ENCODE data around the gene ZCCHC14.

The ZCCHC14 gene

GRCh38 chr16:87360862-87361610 is 131.8 kb downstream of the ZCCHC14 start:
- Histone ChIP-seq H3K27me3 (ENCODE audit: insufficient read depth, poor library complexity, severe bottlenecking) (no peaks in the 10 kb centered on the region), H3K4me3 (replicated peaks; ENCODE audit: insufficient read depth, low read length) (no peak overlapping the region), H3K27ac (replicated peaks) (no peak overlapping the region)
- TF ChIP-seq SPI1 (IDR thresholded peaks at IDR 0.05; ENCODE audit: borderline replicate concordance, low read depth), result no peak
- no peak for TF ChIP-seq CTCF (IDR thresholded peaks at IDR 0.05; ENCODE audit: insufficient read depth, low read length)
- no peak for TF ChIP-seq POLR2AphosphoS5 (IDR thresholded peaks at IDR 0.05; ENCODE audit: low read depth)
- no peak for TF ChIP-seq GABPA (IDR thresholded peaks at IDR 0.05; ENCODE audit: low read depth)
- TF ChIP-seq REST (IDR thresholded peaks at IDR 0.05; ENCODE audit: insufficient replicate concordance, low read depth), result no peak
- DNase-seq (ENCODE audit: low read depth in 1 of 2, low spot score in 1 of 2), result no peak

- H3K27me3 ChIP-seq (ENCODE audit: insufficient read depth, poor library complexity, severe bottlenecking), result no peaks in the 10 kb centered on the region
- no peak for DNase-seq (ENCODE audit: low read depth in 1 of 2, low spot score in 1 of 2)
- H3K4me3 ChIP-seq (replicated peaks; ENCODE audit: insufficient read depth, low read length), result no peak overlapping the region
- H3K27ac ChIP-seq (replicated peaks), result no peak overlapping the region
- TF ChIP-seq POLR2AphosphoS5 (IDR thresholded peaks at IDR 0.05; ENCODE audit: low read depth), result no peak
Observed at GRCh38 chr16:87359121-87359520, 133.7 kb downstream of the ZCCHC14 start.

GRCh38 chr16:87358696-87359095 is 134.1 kb downstream of the ZCCHC14 start:
- H3K27me3 ChIP-seq (ENCODE audit: insufficient read depth, poor library complexity, severe bottlenecking), result no peaks in the 10 kb centered on the region
- TF ChIP-seq CTCF (IDR thresholded peaks at IDR 0.05; ENCODE audit: insufficient read depth, low read length) (no peak), GABPA (IDR thresholded peaks at IDR 0.05; ENCODE audit: low read depth) (no peak), REST (IDR thresholded peaks at IDR 0.05; ENCODE audit: insufficient replicate concordance, low read depth) (no peak), POLR2AphosphoS5 (IDR thresholded peaks at IDR 0.05; ENCODE audit: low read depth) (no peak), SPI1 (IDR thresholded peaks at IDR 0.05; ENCODE audit: borderline replicate concordance, low read depth) (no peak)
- no peak overlapping the region for H3K27ac ChIP-seq (replicated peaks)
- H3K4me3 ChIP-seq (replicated peaks; ENCODE audit: insufficient read depth, low read length), result no peak overlapping the region
- no peak for DNase-seq (ENCODE audit: low read depth in 1 of 2, low spot score in 1 of 2)

GRCh38 chr16:87358250-87358649 is 134.6 kb downstream of the ZCCHC14 start:
- no peak for DNase-seq (ENCODE audit: low read depth in 1 of 2, low spot score in 1 of 2)
- H3K4me3 ChIP-seq (replicated peaks; ENCODE audit: insufficient read depth, low read length), result no peak overlapping the region
- TF ChIP-seq REST (IDR thresholded peaks at IDR 0.05; ENCODE audit: insufficient replicate concordance, low read depth) (no peak), CTCF (IDR thresholded peaks at IDR 0.05; ENCODE audit: insufficient read depth, low read length) (no peak), SPI1 (IDR thresholded peaks at IDR 0.05; ENCODE audit: borderline replicate concordance, low read depth) (no peak)
- H3K27ac ChIP-seq (replicated peaks), result no peak overlapping the region
- no peaks in the 10 kb centered on the region for H3K27me3 ChIP-seq (ENCODE audit: insufficient read depth, poor library complexity, severe bottlenecking)
